SK-N-SH (cell line): ENCODE measurements around the gene TET2. TPM values are rescaled to one million over a fixed set of nuclear protein-coding genes. Genes with fewer than 3 reads are reported as not detected.

ENCODE experiments used
- CTCF ChIA-PET: fragments of 300-600, 350-600 bp; formaldehyde crosslinking; extraction: SDS; loops from one replicate; lab custom pipeline; 2021; lab: Yijun Ruan, JAX
- POLR2A ChIA-PET: fragments of 350-600 bp; sonication (Branson Sonifier 250); formaldehyde crosslinking; extraction: SDS; loops from one replicate; lab custom pipeline; 2020; ENCODE audit warnings: antibody characterized with exemption, inconsistent platforms; lab: Yijun Ruan, JAX
- DNase-seq: peaks from one replicate; pipeline ENCODE4 v3.0.0; 2012
- H2AFZ ChIP-seq: fragments of 200-600 bp; sonication (generic); 2 replicates; pipeline ENCODE4 v1.8.1; 2016; ENCODE audit warnings: antibody characterized with exemption, mild to moderate bottlenecking, low read depth
- H3F3A ChIP-seq: fragments of 200-600 bp; sonication (generic); replicated peaks from 2 replicates; pipeline ENCODE3; 2016; ENCODE audit warnings: antibody characterized with exemption, mild to moderate bottlenecking; ENCODE audit not compliant: insufficient read depth
- H3K27ac ChIP-seq, 2 experiments: fragments of 200-500 bp in 1 of 2; fragments of 200-600 bp in 1 of 2; sonication (Bioruptor generic) in 1 of 2; sonication (generic), shearing (Covaris generic) in 1 of 2; 2 replicates each; pipeline versions ENCODE4 v1.5.1 to v1.6.1; 2014 to 2016; ENCODE audit warnings: low read depth in 2 of 2, inconsistent platforms in 1 of 2, low read length in 1 of 2, mild to moderate bottlenecking in 1 of 2, mixed read lengths in 1 of 2
- H3K27me3 ChIP-seq: fragments of 200-600 bp; sonication (generic), shearing (Covaris generic); 2 replicates; pipeline ENCODE4 v1.6.1; 2016; ENCODE audit warnings: mixed run types; ENCODE audit not compliant: insufficient read depth
- H3K36me3 ChIP-seq, 2 experiments: fragments of 200-500 bp in 1 of 2; fragments of 200-600 bp in 1 of 2; sonication (Bioruptor generic) in 1 of 2; sonication (generic) in 1 of 2; replicated peaks in 1 of 2; 2 replicates each; pipeline versions ENCODE3 to v1.5.1; 2014 to 2016; ENCODE audit warnings: low read length in 1 of 2, mild to moderate bottlenecking in 1 of 2; ENCODE audit not compliant: insufficient read depth in 2 of 2, control insufficient read depth in 1 of 2
- H3K4me1 ChIP-seq, 2 experiments: fragments of 200-500 bp in 1 of 2; fragments of 200-600 bp in 1 of 2; sonication (Bioruptor generic) in 1 of 2; sonication (generic), shearing (Covaris generic) in 1 of 2; 2 replicates each; pipeline versions ENCODE4 v1.5.1 to v1.6.1; 2014 to 2016; ENCODE audit warnings: low read depth in 1 of 2, low read length in 1 of 2, mixed run types in 1 of 2; ENCODE audit not compliant: insufficient read depth in 2 of 2, control insufficient read depth in 1 of 2
- H3K4me2 ChIP-seq: fragments of 200-600 bp; sonication (generic), shearing (Covaris generic); 2 replicates; pipeline ENCODE4 v1.6.1; 2017; ENCODE audit warnings: mixed run types
- H3K4me3 ChIP-seq, 2 experiments: fragments of 200-500 bp in 1 of 2; fragments of 200-600 bp in 1 of 2; sonication (Bioruptor generic) in 1 of 2; sonication (generic), shearing (Covaris generic) in 1 of 2; 2 replicates each; pipeline versions ENCODE4 v1.5.1 to v1.8.1; 2014 to 2016; ENCODE audit warnings: low read depth in 2 of 2, inconsistent platforms in 1 of 2, low read length in 1 of 2, mild to moderate bottlenecking in 1 of 2, mixed read lengths in 1 of 2, moderate library complexity in 1 of 2
- H3K79me2 ChIP-seq: fragments of 200-600 bp; sonication (generic); 2 replicates; pipeline ENCODE4 v1.8.1; 2017; ENCODE audit warnings: mild to moderate bottlenecking; ENCODE audit not compliant: insufficient read depth
- H3K9ac ChIP-seq: fragments of 200-600 bp; sonication (generic); 2 replicates; pipeline ENCODE4 v1.6.1; 2017; ENCODE audit warnings: mixed run types
- H3K9me2 ChIP-seq: fragments of 200-600 bp; sonication (generic); 2 replicates; pipeline ENCODE4 v1.6.1; 2017; ENCODE audit warnings: mixed run types
- H3K9me3 ChIP-seq: fragments of 200-600 bp; sonication (generic); 2 replicates; pipeline ENCODE4 v1.6.1; 2017; ENCODE audit warnings: mixed run types, mild to moderate bottlenecking, moderate library complexity
- H4K20me1 ChIP-seq: fragments of 200-600 bp; sonication (generic); 2 replicates; pipeline ENCODE4 v1.6.1; 2017; ENCODE audit warnings: mild to moderate bottlenecking, mixed run types; ENCODE audit not compliant: insufficient read depth
- FOXM1 ChIP-seq: IDR thresholded peaks from 2 replicates; pipeline ENCODE4 v1.4.0; 2012; ENCODE audit warnings: low read depth, mild to moderate bottlenecking
- GABPA ChIP-seq: IDR thresholded peaks from 2 replicates; pipeline ENCODE4 v1.4.0; 2012; ENCODE audit warnings: low read depth, mild to moderate bottlenecking
- MAX ChIP-seq: IDR thresholded peaks from 2 replicates; pipeline ENCODE4 v1.4.0; 2012; ENCODE audit warnings: low read depth
- MEF2A ChIP-seq: IDR thresholded peaks from 2 replicates; pipeline ENCODE4 v1.4.0; 2012; ENCODE audit warnings: low read depth, borderline replicate concordance
- RFX5 ChIP-seq: IDR thresholded peaks from 2 replicates; pipeline ENCODE4 v1.6.1; 2012; ENCODE audit warnings: mild to moderate bottlenecking, improper control_type of control experiment, low read length
- RXRA ChIP-seq: IDR thresholded peaks from 2 replicates; pipeline ENCODE4 v1.4.0; 2012; ENCODE audit warnings: low read depth, mild to moderate bottlenecking, borderline replicate concordance
- TAF1 ChIP-seq: IDR thresholded peaks from 2 replicates; pipeline ENCODE4 v1.6.1; 2012; ENCODE audit warnings: low read depth, mild to moderate bottlenecking, low read length, moderate library complexity, borderline replicate concordance
- TCF12 ChIP-seq: IDR thresholded peaks from 2 replicates; pipeline ENCODE4 v1.4.0; 2012
- USF2 ChIP-seq: fragments of 150-350 bp; IDR thresholded peaks from 2 replicates; pipeline ENCODE4 v1.6.1; 2017; ENCODE audit warnings: antibody characterized with exemption, low read length, low read depth, borderline replicate concordance
- YY1 ChIP-seq: IDR thresholded peaks from 2 replicates; pipeline ENCODE4 v1.4.0; 2012; ENCODE audit warnings: low read depth, mild to moderate bottlenecking
- WGBS: methylation state at CpG from one replicate; pipeline ENCODE4 v1.1.6; 2017; ENCODE audit warnings: low lambda C conversion rate; 5-methylcytosine and 5-hydroxymethylcytosine counted together
- polyA plus RNA-seq, 3 experiments: library from polyadenylated mRNA; depleted of rRNA; stranded (reverse); fragments of >200 nt; gene quantifications; 2 replicates each; pipeline ENCODE4 v1.2.3, GENCODE V29; 2012
- TF ChIP-seq, protein P1 (sequence below): IDR thresholded peaks from 2 replicates; pipeline ENCODE4 v1.4.0; 2012; ENCODE audit warnings: low read depth, borderline replicate concordance
- TF ChIP-seq, protein P2 (sequence below): IDR thresholded peaks from 2 replicates; pipeline ENCODE4 v1.4.0; 2012; ENCODE audit warnings: low read depth, borderline replicate concordance

Gene TET2
- polyA plus RNA-seq, 1 of the 3 experiments (the other 2 are of a cell fraction), result 3.5 TPM

GRCh38 chr4:105145903-105146275 is 787 bp upstream of the TET2 start:
- peaks cover 0 to 5% of the 10 kb centered on the region in 2 experiments; a peak in 2 of 4 replicates for H3K4me1 ChIP-seq
- WGBS, result 19% methylated on average over 24 of the region's 25 CpGs
- peaks cover 9% of the 10 kb centered on the region for H3F3A ChIP-seq
- peak overlapping the region; percentile 98 for H3K9ac ChIP-seq
- H4K20me1 ChIP-seq, result peaks cover 28% of the 10 kb centered on the region
- POLR2A ChIA-PET, result interaction anchor here (1.0 to 1.8 kb wide), 2 partner anchors 78 to 328 kb away, joined by 3 to 16 read pairs; partner anchors contain the start of gene PPA2
- H3K4me2 ChIP-seq, result peak overlapping the region; percentile 89
- H3K27me3 ChIP-seq, result no peaks in the 10 kb centered on the region
- peak overlapping the region in 1 of 2 experiments; percentile 91; a peak in 2 of 4 replicates for H3K27ac ChIP-seq
- peaks cover 41% of the 10 kb centered on the region for H3K79me2 ChIP-seq
- TF ChIP-seq MAX, result 0 out of 2 replicates have a peak, but pooled peaks have one; percentile 44
- TF ChIP-seq, protein P1, sequence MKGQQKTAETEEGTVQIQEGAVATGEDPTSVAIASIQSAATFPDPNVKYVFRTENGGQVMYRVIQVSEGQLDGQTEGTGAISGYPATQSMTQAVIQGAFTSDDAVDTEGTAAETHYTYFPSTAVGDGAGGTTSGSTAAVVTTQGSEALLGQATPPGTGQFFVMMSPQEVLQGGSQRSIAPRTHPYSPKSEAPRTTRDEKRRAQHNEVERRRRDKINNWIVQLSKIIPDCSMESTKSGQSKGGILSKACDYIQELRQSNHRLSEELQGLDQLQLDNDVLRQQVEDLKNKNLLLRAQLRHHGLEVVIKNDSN, result no peak
- H3K36me3 ChIP-seq, result no peaks in the 10 kb centered on the region
- peak overlapping the region; percentile 94 to 95 for H3K4me3 ChIP-seq
- CTCF ChIA-PET, result interaction anchor here (1.7 kb wide), 1 partner anchor 328 kb away, joined by 5 read pairs; the partner anchor contains the start of gene PPA2
- H3K9me2 ChIP-seq, result no peaks in the 10 kb centered on the region
- H2AFZ ChIP-seq, result peak overlapping the region; percentile 84
- no peaks in the 10 kb centered on the region for H3K9me3 ChIP-seq
- DNase-seq, result no peak

DNA sequence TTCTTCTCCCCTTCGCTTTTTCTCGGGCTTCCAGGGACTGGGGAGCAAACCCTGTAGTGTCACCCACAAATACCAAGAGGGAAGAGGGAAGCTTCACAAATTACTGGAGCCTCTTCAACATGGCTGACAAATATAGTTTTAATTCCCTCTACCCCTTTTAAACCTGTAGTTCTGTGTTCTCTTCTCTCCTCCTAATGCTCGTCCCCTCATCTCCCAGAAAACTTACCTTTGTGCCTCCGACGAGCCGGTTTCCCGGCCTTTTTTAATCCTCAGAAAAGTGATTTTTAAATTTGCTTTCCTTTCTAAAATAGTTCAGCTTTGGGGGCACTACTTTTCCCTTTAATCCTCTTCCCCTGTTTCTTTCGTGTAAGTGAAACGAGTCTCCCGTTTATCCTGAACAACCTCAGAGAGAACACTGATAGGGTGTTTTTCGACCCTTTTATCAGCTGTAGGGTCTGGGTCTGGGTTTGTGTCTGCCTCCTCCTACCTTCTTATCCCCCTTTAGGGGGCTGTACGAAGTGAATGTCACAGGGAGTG is 408 bp downstream of the TET2 start:
- Histone ChIP-seq H3K79me2 (peaks cover 53% of the 10 kb centered on the region), H3F3A (peaks cover 9% of the 10 kb centered on the region), H3K9ac (peak overlapping the region; percentile 98), H3K4me3 (peak overlapping the region; percentile 94 to 95), H3K4me2 (peak overlapping the region; percentile 89), H4K20me1 (peaks cover 28% of the 10 kb centered on the region), H3K27me3 (no peaks in the 10 kb centered on the region), H3K4me1 (peaks cover 0 to 5% of the 10 kb centered on the region in 2 experiments; a peak in 2 of 4 replicates), H3K36me3 (no peaks in the 10 kb centered on the region), H3K27ac (peak overlapping the region; percentile 91 to 97), H3K9me3 (no peaks in the 10 kb centered on the region), H3K9me2 (no peaks in the 10 kb centered on the region), H2AFZ (peak overlapping the region; percentile 88)
- ChIA-PET CTCF (interaction anchor here (0.6 to 2.0 kb wide), 4 partner anchors 14 to 327 kb away, joined by 3 to 9 read pairs (median 4); partner anchors contain the start of gene PPA2), POLR2A (interaction anchor here (0.6 to 1.8 kb wide), 4 partner anchors 74 to 326 kb away, joined by 3 to 16 read pairs (median 4); partner anchors contain the start of gene PPA2)
- peak; percentile 69 for TF ChIP-seq YY1
- no peak for TF ChIP-seq USF2
- 0 out of 2 replicates have a peak, but pooled peaks have one; percentile 2 for TF ChIP-seq TCF12
- 2% methylated on average over 12 of the region's 12 CpGs for WGBS
- DNase-seq, result peak; percentile 45

DNA sequence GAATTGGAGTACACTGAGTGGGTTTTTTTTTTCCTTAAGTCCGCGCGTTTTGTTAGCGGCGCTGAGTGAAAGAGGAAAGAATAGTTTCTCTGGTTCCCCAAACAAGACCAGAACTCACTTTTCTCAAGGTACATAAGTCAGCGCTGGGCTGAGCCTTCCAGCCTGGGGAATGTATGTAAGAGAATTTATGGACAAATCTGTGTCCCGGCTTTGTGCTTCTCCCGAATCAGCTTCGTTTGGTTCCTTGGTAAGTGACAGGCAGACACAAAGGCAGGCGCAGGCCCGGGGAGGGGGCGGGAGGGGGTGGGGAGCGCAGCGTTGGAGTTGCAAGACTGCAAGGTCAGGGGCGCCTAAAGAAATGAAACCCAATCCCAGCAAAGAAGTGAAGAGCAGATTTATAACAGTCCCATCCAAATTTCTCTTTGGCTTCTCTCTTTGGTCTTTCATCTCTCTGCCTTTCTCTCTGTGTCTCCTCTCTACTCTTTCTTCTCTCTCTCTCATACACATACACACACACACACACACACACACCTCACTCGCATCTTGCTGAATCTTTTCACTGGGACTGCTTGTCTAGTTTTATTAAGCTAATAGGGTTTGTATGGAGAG is 981 bp downstream of the TET2 start:
- POLR2A ChIA-PET, result interaction anchor here (0.6 to 1.8 kb wide), 2 partner anchors 73 to 326 kb away, joined by 5 to 16 read pairs; partner anchors contain the start of gene PPA2
- Histone ChIP-seq H3K4me2 (peak overlapping the region; percentile 89), H3K9me2 (no peaks in the 10 kb centered on the region), H4K20me1 (peaks cover 29% of the 10 kb centered on the region), H3K27me3 (no peaks in the 10 kb centered on the region), H3K27ac (peak overlapping the region; percentile 91 to 97), H3F3A (peaks cover 9% of the 10 kb centered on the region), H3K9me3 (no peaks in the 10 kb centered on the region), H3K36me3 (no peaks in the 10 kb centered on the region), H3K79me2 (peaks cover 59% of the 10 kb centered on the region), H3K4me3 (peak overlapping the region; percentile 94 to 95), H3K9ac (peak overlapping the region; percentile 98), H2AFZ (peak overlapping the region; percentile 88), H3K4me1 (peaks cover 0 to 5% of the 10 kb centered on the region in 2 experiments; a peak in 2 of 4 replicates)
- DNase-seq, result peak; percentile 62
- WGBS, result under 1% methylated on average over 16 of the region's 16 CpGs
- CTCF ChIA-PET, result interaction anchor here (1.1 to 2.0 kb wide), 3 partner anchors 13 to 326 kb away, joined by 3 to 9 read pairs (median 4); partner anchors contain the start of gene PPA2
- TF ChIP-seq YY1, result no peak
- TF ChIP-seq MEF2A, result no peak
- no peak for TF ChIP-seq MAX
- TF ChIP-seq GABPA, result no peak
- TF ChIP-seq TAF1, result no peak
- TF ChIP-seq RXRA, result no peak
- no peak for TF ChIP-seq RFX5
- TF ChIP-seq, protein P2, sequence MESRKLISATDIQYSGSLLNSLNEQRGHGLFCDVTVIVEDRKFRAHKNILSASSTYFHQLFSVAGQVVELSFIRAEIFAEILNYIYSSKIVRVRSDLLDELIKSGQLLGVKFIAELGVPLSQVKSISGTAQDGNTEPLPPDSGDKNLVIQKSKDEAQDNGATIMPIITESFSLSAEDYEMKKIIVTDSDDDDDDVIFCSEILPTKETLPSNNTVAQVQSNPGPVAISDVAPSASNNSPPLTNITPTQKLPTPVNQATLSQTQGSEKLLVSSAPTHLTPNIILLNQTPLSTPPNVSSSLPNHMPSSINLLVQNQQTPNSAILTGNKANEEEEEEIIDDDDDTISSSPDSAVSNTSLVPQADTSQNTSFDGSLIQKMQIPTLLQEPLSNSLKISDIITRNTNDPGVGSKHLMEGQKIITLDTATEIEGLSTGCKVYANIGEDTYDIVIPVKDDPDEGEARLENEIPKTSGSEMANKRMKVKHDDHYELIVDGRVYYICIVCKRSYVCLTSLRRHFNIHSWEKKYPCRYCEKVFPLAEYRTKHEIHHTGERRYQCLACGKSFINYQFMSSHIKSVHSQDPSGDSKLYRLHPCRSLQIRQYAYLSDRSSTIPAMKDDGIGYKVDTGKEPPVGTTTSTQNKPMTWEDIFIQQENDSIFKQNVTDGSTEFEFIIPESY, result no peak
- no peak for TF ChIP-seq FOXM1
